HepG2 (cell line): ENCODE measurements around the gene ETFDH. TPM values are rescaled to one million over a fixed set of nuclear protein-coding genes. Genes with fewer than 3 reads are reported as not detected.

Experiments used
- FOXP1 ChIP-seq, 2 experiments: fragments of 450-650 bp in 1 of 2; IDR thresholded peaks; 2 replicates each; pipeline ENCODE4 v1.6.1; 2017 to 2018; ENCODE audit warnings: antibody characterized with exemption in 1 of 2
- HMG20A ChIP-seq: IDR thresholded peaks from 2 replicates; pipeline ENCODE4 v1.6.1; 2016; ENCODE audit warnings: borderline replicate concordance
- KDM2A ChIP-seq: sonication (generic); formaldehyde crosslinking; IDR thresholded peaks from 2 replicates; pipeline ENCODE4 v1.4.0; 2020; ENCODE audit warnings: low read depth, missing genetic modification reagents, borderline replicate concordance
- MAZ ChIP-seq, 2 experiments: sonication (generic) in 1 of 2; formaldehyde crosslinking in 1 of 2; IDR thresholded peaks; 2 replicates each; pipeline versions ENCODE4 v1.5.0 to v1.6.1; 2012 to 2020; ENCODE audit warnings: low read depth in 2 of 2, mild to moderate bottlenecking in 2 of 2, borderline replicate concordance in 1 of 2, improper control_type of control experiment in 1 of 2, low read length in 1 of 2, missing genetic modification reagents in 1 of 2, moderate library complexity in 1 of 2
- MED13 ChIP-seq: sonication (generic); formaldehyde crosslinking; IDR thresholded peaks from 2 replicates; pipeline ENCODE4 v1.5.0; 2020; ENCODE audit warnings: missing genetic modification reagents
- NBN ChIP-seq: fragments of 450-650 bp; conservative IDR thresholded peaks from 2 replicates; pipeline ENCODE4 v1.6.1; 2017
- NFYC ChIP-seq: IDR thresholded peaks from 2 replicates; pipeline ENCODE4 v1.6.1; 2016; ENCODE audit warnings: missing genetic modification reagents, missing compliant biosample characterization
- PITX1 ChIP-seq: sonication (generic); formaldehyde crosslinking; IDR thresholded peaks from 2 replicates; pipeline ENCODE4 v1.5.1; 2020; ENCODE audit warnings: mild to moderate bottlenecking, missing genetic modification reagents
- RAD21 ChIP-seq: fragments of 450-650 bp; formaldehyde crosslinking; IDR thresholded peaks from 2 replicates; pipeline ENCODE4 v1.5.0; 2020; ENCODE audit warnings: mild to moderate bottlenecking
- SALL1 ChIP-seq: sonication (generic); formaldehyde crosslinking; IDR thresholded peaks from 2 replicates; pipeline ENCODE4 v1.8.0; 2022; ENCODE audit warnings: mild to moderate bottlenecking, missing genetic modification reagents
- TBP ChIP-seq: sonication (generic); formaldehyde crosslinking; IDR thresholded peaks from 2 replicates; pipeline ENCODE4 v1.5.0; 2020; ENCODE audit warnings: missing genetic modification reagents
- ZFX ChIP-seq: sonication (generic); formaldehyde crosslinking; IDR thresholded peaks from 2 replicates; pipeline ENCODE4 v1.4.0; 2020; ENCODE audit warnings: mild to moderate bottlenecking, low read depth, missing genetic modification reagents, moderate library complexity
- ZKSCAN5 ChIP-seq: sonication (generic); formaldehyde crosslinking; IDR thresholded peaks from 2 replicates; pipeline ENCODE4 v1.5.1; 2020; ENCODE audit warnings: mild to moderate bottlenecking, missing genetic modification reagents
- ZNF142 ChIP-seq: sonication (generic); formaldehyde crosslinking; IDR thresholded peaks from 2 replicates; pipeline ENCODE4 v1.4.0; 2020; ENCODE audit warnings: missing genetic modification reagents
- ZNF180 ChIP-seq: sonication (generic); formaldehyde crosslinking; IDR thresholded peaks from 2 replicates; pipeline ENCODE4 v1.4.0; 2020; ENCODE audit warnings: low read depth, missing genetic modification reagents, borderline replicate concordance
- ZNF235 ChIP-seq: sonication (generic); formaldehyde crosslinking; IDR thresholded peaks from 2 replicates; pipeline ENCODE4 v1.8.1; 2023; ENCODE audit warnings: mild to moderate bottlenecking, missing genetic modification reagents, borderline replicate concordance
- ZNF709 ChIP-seq: sonication (generic); formaldehyde crosslinking; IDR thresholded peaks from 2 replicates; pipeline ENCODE4 v1.5.0; 2020; ENCODE audit warnings: mild to moderate bottlenecking, missing genetic modification reagents
- polyA plus RNA-seq, 8 experiments: library from polyadenylated mRNA; depleted of rRNA in 3 of 8; stranded (reverse) in 7 of 8; unstranded in 1 of 8; fragments of >200 nt; fragmentation: Illumina TruSeq in 4 of 8; extraction: Trizol in 4 of 8; gene quantifications; 2 replicates each; pipeline versions ENCODE4 v1.2.1 to v1.2.3, GENCODE V29; 2011 to 2016; ENCODE audit warnings: low read depth in 4 of 8, missing spikeins in 1 of 8, mixed read lengths in 1 of 8; ENCODE audit not compliant: insufficient read depth in 1 of 8
- total RNA-seq, 5 experiments: library from RNA; depleted of rRNA; stranded (reverse); fragments of >200 nt; fragmentation: Illumina TruSeq; extraction: Trizol; gene quantifications; 2 replicates each; pipeline ENCODE4 v1.2.3, GENCODE V29; 2016; ENCODE audit warnings: low read depth in 1 of 5
- TF ChIP-seq, protein P1 (sequence below): sonication (generic); formaldehyde crosslinking; conservative IDR thresholded peaks from 2 replicates; pipeline ENCODE4 v1.8.0; 2022; ENCODE audit warnings: missing genetic modification reagents
- TF ChIP-seq, protein P2 (sequence below): sonication (generic); formaldehyde crosslinking; IDR thresholded peaks from 2 replicates; pipeline ENCODE4 v1.5.0; 2020; ENCODE audit warnings: mild to moderate bottlenecking, missing genetic modification reagents

The ETFDH gene
- total and polyA plus RNA-seq, 2 of the 13 experiments (the other 11 are each of a cell fraction or from before 2014, with no cell fraction given): 14.7 to 17.8 TPM

DNA sequence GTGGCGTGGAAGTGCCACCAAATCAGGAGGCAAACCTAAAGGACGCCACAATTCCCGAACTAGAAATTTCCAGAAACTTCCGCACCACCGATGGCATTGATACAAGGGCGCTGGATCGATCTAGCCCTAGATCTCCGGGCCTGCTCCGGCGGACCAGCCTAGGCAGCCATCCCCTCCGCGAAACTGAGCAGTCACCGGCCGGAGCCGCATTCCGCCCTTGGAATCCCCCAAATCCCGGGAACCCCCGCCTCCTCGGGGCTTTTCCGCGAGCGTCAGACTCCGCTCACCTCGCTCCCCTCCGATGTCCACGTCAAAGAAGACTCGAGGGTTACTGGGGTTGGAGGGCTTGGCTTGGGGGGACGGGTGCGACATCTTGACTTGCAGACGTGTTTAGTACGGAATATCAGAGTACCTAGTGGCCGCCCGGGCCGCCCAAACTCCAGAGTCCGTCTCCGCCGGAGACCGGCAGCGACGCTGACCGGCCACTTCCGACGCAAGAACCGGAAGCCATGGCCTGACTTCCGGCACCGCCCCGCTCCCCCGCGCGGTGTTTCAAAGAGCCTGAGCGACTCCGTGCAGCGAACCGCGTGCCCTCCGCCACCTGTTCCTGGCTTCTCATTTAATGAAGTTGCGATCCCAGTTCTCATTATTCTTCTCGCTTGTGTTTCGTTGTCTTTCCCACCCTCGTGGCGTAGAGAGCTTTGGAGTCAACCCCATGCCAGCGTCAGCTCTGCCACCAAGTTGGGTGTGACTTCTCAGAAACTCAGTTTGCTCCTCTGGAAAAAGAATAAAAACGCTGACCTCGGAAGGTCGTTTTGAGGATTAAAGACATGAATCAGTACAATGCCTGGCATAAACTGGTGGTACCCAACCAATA is 51.1 kb downstream of the ETFDH start, which contains the start of gene PPID (continued):
- TF ChIP-seq, protein P1, sequence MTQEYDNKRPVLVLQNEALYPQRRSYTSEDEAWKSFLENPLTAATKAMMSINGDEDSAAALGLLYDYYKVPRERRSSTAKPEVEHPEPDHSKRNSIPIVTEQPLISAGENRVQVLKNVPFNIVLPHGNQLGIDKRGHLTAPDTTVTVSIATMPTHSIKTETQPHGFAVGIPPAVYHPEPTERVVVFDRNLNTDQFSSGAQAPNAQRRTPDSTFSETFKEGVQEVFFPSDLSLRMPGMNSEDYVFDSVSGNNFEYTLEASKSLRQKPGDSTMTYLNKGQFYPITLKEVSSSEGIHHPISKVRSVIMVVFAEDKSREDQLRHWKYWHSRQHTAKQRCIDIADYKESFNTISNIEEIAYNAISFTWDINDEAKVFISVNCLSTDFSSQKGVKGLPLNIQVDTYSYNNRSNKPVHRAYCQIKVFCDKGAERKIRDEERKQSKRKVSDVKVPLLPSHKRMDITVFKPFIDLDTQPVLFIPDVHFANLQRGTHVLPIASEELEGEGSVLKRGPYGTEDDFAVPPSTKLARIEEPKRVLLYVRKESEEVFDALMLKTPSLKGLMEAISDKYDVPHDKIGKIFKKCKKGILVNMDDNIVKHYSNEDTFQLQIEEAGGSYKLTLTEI (CRISPR knock-in tag): no peak
- TF ChIP-seq ZNF709 (CRISPR knock-in tag) (peak; percentile 78), TBP (no peak), SALL1 (CRISPR knock-in tag) (peak; percentile 87), ZNF180 (0 out of 2 replicates have a peak, but pooled peaks have one; percentile 22), ZKSCAN5 (CRISPR knock-in tag) (no peak; the same call in 1 of the 2 replicates), KDM2A (peak; percentile 93), RAD21 (CRISPR knock-in tag) (peak; percentile 49; the same call in 1 of the 2 replicates), MAZ (IDR thresholded peaks at IDR 0.05; ENCODE audit: borderline replicate concordance, low read depth, low read length) (no peak), MAZ (CRISPR knock-in tag; IDR thresholded peaks at IDR 0.05; ENCODE audit: low read depth) (peak; percentile 78), FOXP1 (IDR thresholded peaks at IDR 0.05) (no peak), FOXP1 (CRISPR knock-in tag; IDR thresholded peaks at IDR 0.05) (no peak; the same call in 1 of the 2 replicates), NBN (no peak), ZNF235 (CRISPR knock-in tag) (peak; percentile 60; the same call in 1 of the 2 replicates), ZFX (CRISPR knock-in tag) (peak; percentile 62), PITX1 (CRISPR knock-in tag) (peak; percentile 74; the same call in 1 of the 2 replicates), MED13 (CRISPR knock-in tag) (0 out of 2 replicates have a peak, but pooled peaks have one; percentile 48), NFYC (CRISPR knock-in tag) (peak; percentile 53), ZNF142 (0 out of 2 replicates have a peak, but pooled peaks have one; percentile 70), HMG20A (CRISPR knock-in tag) (no peak)
- TF ChIP-seq, protein P2, sequence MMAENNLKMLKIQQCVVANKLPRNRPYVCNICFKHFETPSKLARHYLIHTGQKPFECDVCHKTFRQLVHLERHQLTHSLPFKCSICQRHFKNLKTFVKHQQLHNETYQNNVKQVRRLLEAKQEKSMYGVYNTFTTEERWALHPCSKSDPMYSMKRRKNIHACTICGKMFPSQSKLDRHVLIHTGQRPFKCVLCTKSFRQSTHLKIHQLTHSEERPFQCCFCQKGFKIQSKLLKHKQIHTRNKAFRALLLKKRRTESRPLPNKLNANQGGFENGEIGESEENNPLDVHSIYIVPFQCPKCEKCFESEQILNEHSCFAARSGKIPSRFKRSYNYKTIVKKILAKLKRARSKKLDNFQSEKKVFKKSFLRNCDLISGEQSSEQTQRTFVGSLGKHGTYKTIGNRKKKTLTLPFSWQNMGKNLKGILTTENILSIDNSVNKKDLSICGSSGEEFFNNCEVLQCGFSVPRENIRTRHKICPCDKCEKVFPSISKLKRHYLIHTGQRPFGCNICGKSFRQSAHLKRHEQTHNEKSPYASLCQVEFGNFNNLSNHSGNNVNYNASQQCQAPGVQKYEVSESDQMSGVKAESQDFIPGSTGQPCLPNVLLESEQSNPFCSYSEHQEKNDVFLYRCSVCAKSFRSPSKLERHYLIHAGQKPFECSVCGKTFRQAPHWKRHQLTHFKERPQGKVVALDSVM (CRISPR knock-in tag): no peak
